Testis (tissue), 3 donors: Measurements from ENCODE around the gene STAP2. TPM values are rescaled to one million over a fixed set of nuclear protein-coding genes. Genes with fewer than 3 reads are reported as not detected.
A peak's percentile ranks its signal among the peaks of the same experiment; 100 is the strongest.
"Not testable (repeated sequence)": the region's sequence is repeated elsewhere in the genome, so short reads cannot be mapped to it uniquely, and the experiment has no call there.

Experiments used
- DNase-seq: peaks from one replicate; pipeline ENCODE4 v3.0.0-alpha.2; 2019
- H3K27ac ChIP-seq, 2 donors: fragments of 200-600 bp; sonication (generic); one replicate each; pipeline ENCODE4 v1.5.1; 2019
- H3K27me3 ChIP-seq: fragments of 200-600 bp; sonication (generic); one replicate; pipeline ENCODE4 v1.5.1; 2019
- H3K36me3 ChIP-seq: fragments of 200-600 bp; sonication (generic); one replicate; pipeline ENCODE4 v1.5.1; 2017; ENCODE audit warnings: low read depth; ENCODE audit errors: missing control alignments
- H3K4me1 ChIP-seq: fragments of 200-600 bp; sonication (generic); one replicate; pipeline ENCODE4 v1.5.1; 2019
- H3K4me3 ChIP-seq, 2 donors: fragments of 200-600 bp; sonication (generic); one replicate each; pipeline ENCODE4 v1.5.1; 2017 to 2019
- H3K9me3 ChIP-seq: fragments of 200-600 bp; sonication (generic); one replicate; pipeline ENCODE4 v1.5.1; 2017
- POLR2A ChIP-seq: fragments of 450-650 bp; IDR thresholded peaks from one replicate; pipeline ENCODE4 v1.6.1; 2017; ENCODE audit warnings: antibody characterized with exemption, mild to moderate bottlenecking, moderate library complexity
- WGBS, 2 donors: methylation state at CpG; one replicate each; pipeline ENCODE4 v1.1.5; 2018; 5-methylcytosine and 5-hydroxymethylcytosine counted together
- intact Hi-C: fragments of 100-400 bp; cut with DNase I; formaldehyde crosslinking; loops from one replicate; pipeline ENCODE4 v1.15.1; 2023; ENCODE audit warnings: low total_unique reads
- polyA plus RNA-seq: library from polyadenylated mRNA; stranded (reverse); fragments of 350-450 nt; fragmentation: Illumina TruSeq; extraction: RNeasy Lipid Tissue Mini Kit (QIAGEN cat#74804); gene quantifications from one replicate; pipeline ENCODE4 v1.2.3, GENCODE V29; 2014; ENCODE audit warnings: low read depth, low replicate concordance; ENCODE audit not compliant: insufficient read depth
- total RNA-seq, 2 donors: library from RNA; depleted of rRNA; stranded (reverse); fragments of >200 nt; gene quantifications; one replicate each; pipeline ENCODE4 v1.2.3, GENCODE V29; 2016
- TF ChIP-seq, protein P1 (sequence below), 3 experiments: fragments of 450-650 bp in 2 of 3; fragments of 200-600 bp in 1 of 3; sonication (generic) in 1 of 3; IDR thresholded peaks; one replicate each; pipeline ENCODE4 v1.5.1; 2016 to 2019; ENCODE audit warnings: antibody characterized with exemption in 3 of 3, mild to moderate bottlenecking in 2 of 3, moderate library complexity in 1 of 3

Gene STAP2
- total and polyA plus RNA-seq, 3 donors from 2014 or later = 5.3 to 6.4 (median 6.2) TPM

DNA sequence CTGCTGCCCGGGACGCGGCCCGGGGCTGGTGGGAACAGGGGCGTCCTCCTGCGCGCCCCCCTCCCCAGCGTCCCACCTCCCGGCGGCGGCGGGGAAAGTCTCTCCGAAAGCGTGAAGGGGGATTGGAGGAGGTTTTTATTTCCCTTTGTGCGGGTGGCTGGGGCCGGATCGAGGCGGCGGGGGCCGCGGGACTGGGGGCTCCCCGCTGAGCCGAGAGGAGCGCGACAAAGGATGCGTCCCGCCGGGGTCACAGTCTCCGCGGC, 59.4 kb downstream of the STAP2 start:
- Histone ChIP-seq H3K27ac (no peak overlapping the region), H3K27me3 (no peaks in the 10 kb centered on the region), H3K9me3 (no peaks in the 10 kb centered on the region), H3K4me1 (peaks cover 10% of the 10 kb centered on the region), H3K4me3 (peak overlapping the region; percentile 9 to 26), H3K36me3 (no peaks in the 10 kb centered on the region)
- no peak for TF ChIP-seq POLR2A
- TF ChIP-seq, protein P1, sequence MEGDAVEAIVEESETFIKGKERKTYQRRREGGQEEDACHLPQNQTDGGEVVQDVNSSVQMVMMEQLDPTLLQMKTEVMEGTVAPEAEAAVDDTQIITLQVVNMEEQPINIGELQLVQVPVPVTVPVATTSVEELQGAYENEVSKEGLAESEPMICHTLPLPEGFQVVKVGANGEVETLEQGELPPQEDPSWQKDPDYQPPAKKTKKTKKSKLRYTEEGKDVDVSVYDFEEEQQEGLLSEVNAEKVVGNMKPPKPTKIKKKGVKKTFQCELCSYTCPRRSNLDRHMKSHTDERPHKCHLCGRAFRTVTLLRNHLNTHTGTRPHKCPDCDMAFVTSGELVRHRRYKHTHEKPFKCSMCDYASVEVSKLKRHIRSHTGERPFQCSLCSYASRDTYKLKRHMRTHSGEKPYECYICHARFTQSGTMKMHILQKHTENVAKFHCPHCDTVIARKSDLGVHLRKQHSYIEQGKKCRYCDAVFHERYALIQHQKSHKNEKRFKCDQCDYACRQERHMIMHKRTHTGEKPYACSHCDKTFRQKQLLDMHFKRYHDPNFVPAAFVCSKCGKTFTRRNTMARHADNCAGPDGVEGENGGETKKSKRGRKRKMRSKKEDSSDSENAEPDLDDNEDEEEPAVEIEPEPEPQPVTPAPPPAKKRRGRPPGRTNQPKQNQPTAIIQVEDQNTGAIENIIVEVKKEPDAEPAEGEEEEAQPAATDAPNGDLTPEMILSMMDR (IDR thresholded peaks at IDR 0.05) = no peak
- intact Hi-C loops = loop anchor here (10.0 kb wide), 1 partner anchor 76 kb away; no protein-coding TSS in a partner anchor
- no peak for DNase-seq
- WGBS, 2 donors = 0% methylated on average over 24 of the region's 30 CpGs; no CpG with 5 or more reads in 1 of the 2 donors

DNA sequence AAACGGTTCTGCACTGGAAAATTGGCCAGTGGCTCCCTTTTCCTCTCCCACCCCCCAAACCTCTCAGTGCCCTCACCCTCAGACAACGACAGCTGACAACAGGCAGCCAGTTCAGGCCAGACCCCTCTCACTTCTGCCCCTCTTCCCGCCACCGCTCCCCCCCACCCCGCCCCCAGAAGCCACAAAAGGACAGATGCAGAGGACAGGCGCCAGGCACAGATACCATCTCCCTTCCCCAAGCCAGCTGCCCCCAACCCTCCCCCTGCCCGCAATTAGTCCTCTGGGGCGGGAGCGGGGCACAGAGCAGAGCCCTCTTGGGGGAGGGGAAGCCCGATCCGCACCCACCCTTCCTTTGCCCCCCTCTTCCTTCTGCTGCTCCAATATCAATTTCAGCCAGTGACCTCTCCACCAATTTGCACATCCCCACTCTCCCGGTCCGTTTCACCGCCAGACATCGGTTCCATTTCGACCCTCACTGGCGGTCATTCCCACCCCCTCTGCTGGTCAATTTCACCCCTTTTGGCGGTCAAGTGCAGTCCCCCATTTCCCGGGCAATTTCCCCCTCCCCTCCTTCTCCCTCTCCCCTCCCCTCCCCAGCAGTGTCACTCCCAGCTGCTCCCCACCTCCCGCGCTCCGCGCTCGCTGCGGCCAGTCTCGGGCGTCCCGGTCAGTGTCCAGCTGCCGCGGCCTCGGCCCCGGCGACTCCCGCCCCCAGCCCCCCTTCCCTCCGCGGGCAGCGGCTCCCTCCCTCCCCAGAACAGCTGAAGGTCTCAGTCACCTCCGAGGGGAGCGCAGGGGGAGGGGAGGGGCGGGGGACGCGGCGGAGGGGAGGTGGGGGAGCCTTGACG, 60.0 kb downstream of the STAP2 start, which contains the start of gene SHD:
Gene SHD (plus strand): TSS at position 848 of the 848 bp plus-strand sequence. CDS start 798 bp downstream, outside the sequence.
- 3 to 12% methylated on average over 19 to 41 of the region's 44 CpGs for WGBS, 2 donors
- no peaks in the 10 kb centered on the region for H3K36me3 ChIP-seq
- H3K4me1 ChIP-seq = peaks cover 10% of the 10 kb centered on the region
- no peak for DNase-seq
- no peaks in the 10 kb centered on the region for H3K27me3 ChIP-seq
- TF ChIP-seq, protein P1 (IDR thresholded peaks at IDR 0.05) = no peak
- no peak for TF ChIP-seq POLR2A
- H3K4me3 ChIP-seq = peak within 1 kb of the TSS; percentile 9 to 26
- H3K27ac ChIP-seq = no peak within 1 kb of the TSS
- H3K9me3 ChIP-seq = no peaks in the 10 kb centered on the region
- intact Hi-C loops = loop anchor here (10.0 kb wide), 1 partner anchor 76 kb away; no protein-coding TSS in a partner anchor

DNA sequence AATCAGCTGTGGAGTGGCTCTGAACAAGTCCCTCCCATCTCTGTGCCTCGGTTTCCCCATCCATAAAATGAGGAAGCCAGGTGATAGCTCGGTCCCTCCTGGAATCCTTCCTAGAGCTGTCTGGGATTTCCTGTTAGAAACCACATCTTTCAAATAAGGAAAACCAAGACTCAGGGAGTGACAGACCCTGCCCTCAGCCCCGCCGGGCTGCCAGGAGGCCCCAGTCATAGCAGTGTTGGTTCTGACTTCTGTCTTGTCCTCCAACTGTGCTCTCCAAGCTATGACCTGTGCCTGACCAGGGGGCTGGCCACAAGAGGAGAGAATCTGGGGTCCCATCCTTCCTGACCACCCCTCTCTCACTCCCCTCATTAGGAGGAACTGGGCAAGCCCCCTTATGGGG, 60.6 kb downstream of the STAP2 start:
- no peak for DNase-seq
- intact Hi-C loops = loop anchor here (10.0 kb wide), 1 partner anchor 77 kb away; no protein-coding TSS in a partner anchor
- H3K9me3 ChIP-seq = no peaks in the 10 kb centered on the region
- H3K4me3 ChIP-seq = no peak overlapping the region
- H3K27me3 ChIP-seq = no peaks in the 10 kb centered on the region
- no peak overlapping the region for H3K27ac ChIP-seq
- H3K36me3 ChIP-seq = no peaks in the 10 kb centered on the region
- TF ChIP-seq POLR2A = no peak
- TF ChIP-seq, protein P1 (IDR thresholded peaks at IDR 0.05) = no peak
- WGBS, 2 donors = 47 to 58% methylated on average over 4 of the region's 4 CpGs
- peaks cover 10% of the 10 kb centered on the region for H3K4me1 ChIP-seq

DNA sequence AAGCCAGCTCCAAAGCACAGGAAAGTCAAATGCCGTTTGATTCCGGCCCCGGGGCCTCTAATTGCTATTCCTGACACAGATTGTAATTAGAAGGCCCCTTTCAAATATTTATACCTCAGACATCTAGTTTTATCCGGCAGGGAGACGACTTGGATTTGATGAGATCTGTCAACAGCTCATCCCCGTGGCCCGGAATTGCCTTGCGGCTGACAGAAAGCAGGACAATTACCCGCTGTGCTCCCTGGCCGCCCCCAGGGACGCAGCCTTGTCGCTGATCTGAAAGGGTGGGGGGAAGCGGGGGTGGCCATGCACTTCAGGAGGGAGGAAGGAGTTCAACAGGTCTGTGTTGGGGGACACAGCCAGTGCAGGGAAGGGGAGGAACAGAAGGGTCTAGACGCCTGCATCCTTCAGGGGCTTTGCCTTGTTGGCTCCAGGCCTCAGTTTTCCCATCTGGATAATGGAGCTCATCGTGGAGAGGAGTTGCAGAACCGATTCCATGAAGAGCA, 61.4 kb downstream of the STAP2 start:
- intact Hi-C loops = loop anchor here (10.0 kb wide), 1 partner anchor 78 kb away; no protein-coding TSS in a partner anchor
- no peak for DNase-seq

DNA sequence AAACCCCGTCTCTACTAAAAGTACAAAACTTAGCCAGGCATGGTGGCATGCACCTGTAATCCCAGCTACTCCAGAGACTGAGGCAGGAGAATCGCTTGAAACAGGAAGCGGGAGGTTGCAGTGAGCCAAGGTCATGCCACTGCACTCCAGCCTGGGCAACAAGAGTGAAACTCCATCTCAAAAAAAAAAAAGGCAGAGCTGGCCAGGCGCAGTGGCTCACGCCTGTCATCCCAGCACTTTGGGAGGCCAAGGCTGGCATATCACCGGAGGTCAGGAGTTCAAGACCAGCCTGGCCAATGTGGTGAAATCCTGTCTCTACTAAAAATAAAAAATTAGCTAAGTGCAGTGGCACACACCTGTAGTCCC, 64.3 kb downstream of the STAP2 start:
- H3K4me1 ChIP-seq, H3K27ac ChIP-seq, H3K4me3 ChIP-seq, H3K36me3 ChIP-seq, DNase-seq, H3K9me3 ChIP-seq, H3K27me3 ChIP-seq: not testable (repeated sequence)
- intact Hi-C loops = loop anchor here (10.0 kb wide), 1 partner anchor 80 kb away; no protein-coding TSS in a partner anchor
- WGBS, 2 donors = 81 to 82% methylated on average over 6 of the region's 6 CpGs

More for the DNA sequence above, 61.4 kb downstream of the STAP2 start:
- Histone ChIP-seq H3K27ac (no peak overlapping the region), H3K36me3 (no peaks in the 10 kb centered on the region), H3K27me3 (no peaks in the 10 kb centered on the region), H3K9me3 (no peaks in the 10 kb centered on the region), H3K4me1 (peaks cover 10% of the 10 kb centered on the region), H3K4me3 (no peak overlapping the region)
- WGBS, 2 donors = 50 to 58% methylated on average over 16 of the region's 16 CpGs
- no peak for TF ChIP-seq POLR2A
- TF ChIP-seq, protein P1 (IDR thresholded peaks at IDR 0.05) = no peak
